ENCODE data around the gene AIRE.
A peak's percentile ranks its signal among the peaks of the same experiment; 100 is the strongest.
"Not testable (repeated sequence)": the region's sequence is repeated elsewhere in the genome, so short reads cannot be mapped to it uniquely, and the experiment has no call there.

The AIRE gene

GRCh38 chr21:44291936-44292811 is 6.5 kb downstream of the AIRE start:
- no peak for DNase-seq (ENCODE audit: low read depth)

GRCh38 chr21:44292812-44293195 is 7.1 kb downstream of the AIRE start:
- no peak for DNase-seq (ENCODE audit: low read depth)

- no peak for DNase-seq (ENCODE audit: low read depth)
Observed at GRCh38 chr21:44293551-44294231, 8.0 kb downstream of the AIRE start.

- peak; percentile 40 for DNase-seq (ENCODE audit: low read depth)
Observed at GRCh38 chr21:44294391-44295162, 8.9 kb downstream of the AIRE start.

GRCh38 chr21:44295163-44295573 is 9.5 kb downstream of the AIRE start:
- no peak for DNase-seq (ENCODE audit: low read depth)

- no peak for DNase-seq (ENCODE audit: low read depth)
Observed at GRCh38 chr21:44295646-44296045, 10.0 kb downstream of the AIRE start.

GRCh38 chr21:44296103-44296519 is 10.4 kb downstream of the AIRE start:
- no peak for DNase-seq (ENCODE audit: low read depth)

GRCh38 chr21:44296916-44297315 is 11.2 kb downstream of the AIRE start:
- DNase-seq (ENCODE audit: low read depth): no peak

- DNase-seq (ENCODE audit: low read depth): peak; percentile 83
Observed at GRCh38 chr21:44297525-44298290, 12.0 kb downstream of the AIRE start.

GRCh38 chr21:44298301-44298700 is 12.6 kb downstream of the AIRE start:
- DNase-seq (ENCODE audit: low read depth): peak; percentile 38

- peak; percentile 17 for DNase-seq (ENCODE audit: low read depth)
Observed at GRCh38 chr21:44299085-44299457, 13.4 kb downstream of the AIRE start.

- peak; percentile 67 for DNase-seq (ENCODE audit: low read depth)
Observed at GRCh38 chr21:44299458-44300261, 14.0 kb downstream of the AIRE start, which contains the start of gene PFKL. Gene PFKL, plus strand, starts transcription at chr21:44300053. Its CDS starts 53 bp downstream, at chr21:44300106.

- peak; percentile 63 for DNase-seq (ENCODE audit: low read depth)
Observed at GRCh38 chr21:44300262-44300959, 14.7 kb downstream of the AIRE start.

GRCh38 chr21:44301141-44301540 is 15.5 kb downstream of the AIRE start:
- DNase-seq (ENCODE audit: low read depth): no peak

- DNase-seq (ENCODE audit: low read depth): no peak
Observed at GRCh38 chr21:44301961-44302406, 16.3 kb downstream of the AIRE start.

GRCh38 chr21:44302573-44303401 is 17.1 kb downstream of the AIRE start:
- DNase-seq (ENCODE audit: low read depth): not testable (repeated sequence)

GRCh38 chr21:44303490-44303981 is 17.9 kb downstream of the AIRE start:
- DNase-seq (ENCODE audit: low read depth): no peak

- no peak for DNase-seq (ENCODE audit: low read depth)
Observed at GRCh38 chr21:44304011-44304616, 18.4 kb downstream of the AIRE start.

- peak; percentile 55 for DNase-seq (ENCODE audit: low read depth)
Observed at GRCh38 chr21:44304877-44305293, 19.2 kb downstream of the AIRE start.
